ENCODE data around the gene DSCAM.

GRCh38 chr21:40011371-40011770, 835.6 kb downstream of the DSCAM start:
- TF ChIP-seq CTCF (IDR thresholded peaks at IDR 0.05 in 2 of 3, conservative IDR thresholded peaks at IDR 0.05 in 1 of 3; ENCODE audit: control insufficient read depth in 2 of 3, extremely low read depth in 1 of 3, insufficient read depth in 1 of 3, low read depth in 3 of 3, low read length in 3 of 3) (no peak), EZH2 (IDR thresholded peaks at IDR 0.05; ENCODE audit: borderline replicate concordance, control insufficient read depth, low read depth, low read length) (no peak), JUND (IDR thresholded peaks at IDR 0.05; ENCODE audit: low read depth, low read length) (no peak), SUZ12 (IDR thresholded peaks at IDR 0.05; ENCODE audit: unreplicated experiment) (no peak), USF1 (IDR thresholded peaks at IDR 0.05; ENCODE audit: borderline replicate concordance, extremely low read length, insufficient read depth, low read depth, low read length) (no peak), POLR2A (IDR thresholded peaks at IDR 0.05; ENCODE audit: low read depth, low read length) (no peak), YY1 (IDR thresholded peaks at IDR 0.05; ENCODE audit: low read depth, low read length) (no peak), TARDBP (IDR thresholded peaks at IDR 0.05; ENCODE audit: borderline replicate concordance) (no peak), REST (IDR thresholded peaks at IDR 0.05; ENCODE audit: low read depth, low read length) (no peak), MYC (IDR thresholded peaks at IDR 0.05; ENCODE audit: insufficient read depth, insufficient read length, insufficient replicate concordance, low read length, severe bottlenecking) (no peak), SIN3A (IDR thresholded peaks at IDR 0.05; ENCODE audit: low read depth, low read length) (no peak), ZSCAN29 (IDR thresholded peaks at IDR 0.05) (no peak)

Data from GM12878 (cell line).